Measurements from ENCODE around the gene SLC22A3. TPM values are rescaled to one million over a fixed set of nuclear protein-coding genes. Genes with fewer than 3 reads are reported as not detected.

Gene SLC22A3
- total RNA-seq, 1 experiment from 2014 or later: 0.07 TPM

GRCh38 chr6:160299559-160299958 lies 48.6 kb upstream of the SLC22A3 start:
- Histone ChIP-seq H3K4me3 (replicated peaks in 1 of 2; ENCODE audit: low read depth in 1 of 2, low read length in 2 of 2) (no peak overlapping the region), H3K4me1 (ENCODE audit: control insufficient read depth in 1 of 2, insufficient read depth in 2 of 2, low read length in 2 of 2) (peaks cover 0 to 8% of the 10 kb centered on the region in 2 experiments; a peak in 2 of 4 replicates), H3K36me3 (ENCODE audit: control insufficient read depth in 1 of 2, insufficient read depth in 2 of 2, low read length in 2 of 2) (no peaks in the 10 kb centered on the region), H3K27ac (ENCODE audit: low read depth, low read length) (no peak overlapping the region), H3K4me2 (ENCODE audit: low read length) (no peak overlapping the region), H2AFZ (ENCODE audit: low read depth, low read length, poor library complexity, severe bottlenecking) (no peak overlapping the region), H3K79me2 (ENCODE audit: insufficient read depth, low read length) (no peaks in the 10 kb centered on the region), H3K9ac (ENCODE audit: low read length) (no peak overlapping the region), H3K27me3 (ENCODE audit: insufficient read depth, low read length) (no peaks in the 10 kb centered on the region), H3K9me3 (ENCODE audit: control insufficient read depth in 1 of 2, insufficient read depth in 1 of 2, low read depth in 1 of 2, low read length in 2 of 2) (no peaks in the 10 kb centered on the region), H4K20me1 (ENCODE audit: insufficient read depth) (no peaks in the 10 kb centered on the region), H3K9me2 (ENCODE audit: insufficient read depth) (no peaks in the 10 kb centered on the region)
- RAD21 ChIA-PET (ENCODE audit: low non-redundant PET in 1 of 2, low total read pairs in 2 of 2, uncharacterized antibody in 2 of 2, unreplicated experiment in 2 of 2): no interaction called here
- POLR2A ChIA-PET: no interaction called here
- DNase-seq (ENCODE audit: low read depth, low spot score) (no peak), ATAC-seq (no peak)
- intact Hi-C loops (cut with micrococcal nuclease): loop anchor here (5.0 to 10.0 kb wide), 2 partner anchors 165 to 437 kb away; no protein-coding TSS in a partner anchor
- TF ChIP-seq FOSL1 (IDR thresholded peaks at IDR 0.05; ENCODE audit: low read depth) (no peak), EGR1 (IDR thresholded peaks at IDR 0.05; ENCODE audit: low read depth) (no peak), EZH2phosphoT487 (IDR thresholded peaks at IDR 0.05; ENCODE audit: borderline replicate concordance) (no peak), REST (IDR thresholded peaks at IDR 0.05; ENCODE audit: low read depth) (no peak), ZBTB33 (IDR thresholded peaks at IDR 0.05; ENCODE audit: extremely low read depth, insufficient replicate concordance, low read length) (no peak), ELF1 (IDR thresholded peaks at IDR 0.05; ENCODE audit: borderline replicate concordance, low read depth) (no peak), ATF3 (IDR thresholded peaks at IDR 0.05) (no peak), POLR2A (IDR thresholded peaks at IDR 0.05; ENCODE audit: borderline replicate concordance, extremely low read depth, insufficient read depth, insufficient read length) (no peak), YY1 (IDR thresholded peaks at IDR 0.05; ENCODE audit: extremely low read depth, insufficient replicate concordance, low read depth, low read length) (no peak), SRF (IDR thresholded peaks at IDR 0.05; ENCODE audit: low read depth) (no peak), CBX3 (IDR thresholded peaks at IDR 0.05; ENCODE audit: low read depth) (no peak), ZNF274 (IDR thresholded peaks at IDR 0.05; ENCODE audit: low read depth, low read length) (no peak), POLR2AphosphoS5 (IDR thresholded peaks at IDR 0.05; ENCODE audit: low read depth, low read length) (no peak)
- BruUV-seq (replicated peaks): no TSS peak
- CTCF ChIA-PET: no interaction called here
